Keratinocyte (primary cell): ENCODE results near the gene GTF2A1L. TPM values are rescaled to one million over a fixed set of nuclear protein-coding genes. Genes with fewer than 3 reads are reported as not detected.

Source experiments
- DNase-seq: peaks from one replicate; pipeline ENCODE4 v3.0.0-alpha.2; 2011; ENCODE audit warnings: low read depth, missing footprints, low spot score
- FAIRE-seq: peaks from 2 replicates; lab custom pipeline; 2011; peaks lifted over from hg19 to GRCh38; lab: Jason Lieb, UNC
- H2AFZ ChIP-seq: 2 replicates; pipeline ENCODE4 v1.6.0; 2012; ENCODE audit warnings: low read length, control low read depth, inconsistent platforms; ENCODE audit not compliant: control insufficient read depth
- H3K27ac ChIP-seq: 2 replicates; pipeline ENCODE4 v1.5.1; 2011; ENCODE audit warnings: low read length; ENCODE audit not compliant: control insufficient read depth, insufficient read depth
- H3K27me3 ChIP-seq: 3 replicates; pipeline ENCODE4 v1.6.0; 2011; ENCODE audit warnings: low read length; ENCODE audit not compliant: control insufficient read depth, insufficient read depth; ENCODE audit errors: extremely low read depth
- H3K36me3 ChIP-seq, 2 experiments: 2 replicates in 1 of 2; 3 replicates in 1 of 2; pipeline ENCODE4 v1.5.1; 2011; ENCODE audit warnings: low read length in 2 of 2, mild to moderate bottlenecking in 1 of 2; ENCODE audit not compliant: control insufficient read depth in 2 of 2, insufficient read depth in 2 of 2; ENCODE audit errors: extremely low read depth in 1 of 2
- H3K4me1 ChIP-seq: 3 replicates; pipeline ENCODE4 v1.5.1; 2011; ENCODE audit warnings: low read length; ENCODE audit not compliant: control insufficient read depth, insufficient read depth; ENCODE audit errors: extremely low read depth
- H3K4me2 ChIP-seq: 3 replicates; pipeline ENCODE4 v1.6.0; 2011; ENCODE audit warnings: low read depth, low read length; ENCODE audit not compliant: control insufficient read depth, insufficient read depth; ENCODE audit errors: extremely low read depth
- H3K4me3 ChIP-seq, 3 experiments: fragments of 200-600 bp in 1 of 3; sonication (generic) in 1 of 3; 2 replicates in 2 of 3; 3 replicates in 1 of 3; pipeline ENCODE4 v1.5.1; 2011 to 2016; ENCODE audit warnings: low read length in 3 of 3, mild to moderate bottlenecking in 3 of 3, control low read depth in 2 of 3, inconsistent platforms in 1 of 3, low read depth in 1 of 3, mixed read lengths in 1 of 3, mixed run types in 1 of 3, moderate library complexity in 1 of 3; ENCODE audit not compliant: control insufficient read depth in 2 of 3, insufficient read depth in 2 of 3; ENCODE audit errors: extremely low read depth in 1 of 3
- H3K79me2 ChIP-seq: 2 replicates; pipeline ENCODE4 v1.6.0; 2012; ENCODE audit warnings: low read length; ENCODE audit not compliant: control insufficient read depth, insufficient read depth
- H3K9ac ChIP-seq: 3 replicates; pipeline ENCODE4 v1.6.0; 2011; ENCODE audit warnings: low read length; ENCODE audit not compliant: control insufficient read depth, insufficient read depth; ENCODE audit errors: extremely low read depth
- H3K9me1 ChIP-seq: 3 replicates; pipeline ENCODE4 v1.6.0; 2011; ENCODE audit warnings: low read length; ENCODE audit not compliant: control insufficient read depth, insufficient read depth; ENCODE audit errors: extremely low read depth
- H3K9me3 ChIP-seq: 2 replicates; pipeline ENCODE4 v1.5.1; 2012; ENCODE audit warnings: low read depth, low read length; ENCODE audit not compliant: control insufficient read depth
- H4K20me1 ChIP-seq: 3 replicates; pipeline ENCODE4 v1.6.0; 2011; ENCODE audit warnings: low read length; ENCODE audit not compliant: control insufficient read depth, insufficient read depth; ENCODE audit errors: extremely low read depth
- CTCF ChIP-seq, 3 experiments: IDR thresholded peaks in 1 of 3; conservative IDR thresholded peaks in 1 of 3; optimal IDR thresholded peaks in 1 of 3; 2 replicates in 2 of 3; 3 replicates in 1 of 3; pipeline versions ENCODE3 to v1.5.1; 2011; ENCODE audit warnings: low read length in 3 of 3, mild to moderate bottlenecking in 3 of 3, moderate library complexity in 2 of 3, control low read depth in 1 of 3, inconsistent platforms in 1 of 3; ENCODE audit not compliant: insufficient read depth in 2 of 3; ENCODE audit errors: extremely low read depth in 1 of 3
- EZH2 ChIP-seq: IDR thresholded peaks from one replicate; pipeline ENCODE4 v1.6.1; 2012; ENCODE audit warnings: inconsistent platforms, mild to moderate bottlenecking, low read length, moderate library complexity
- dilution Hi-C: fragments of 300-500 bp; cut with MboI; formaldehyde crosslinking; loops from one replicate; pipeline ENCODE4 v1.7.0; 2020; ENCODE audit warnings: low sequenced_read_pairs; ENCODE audit not compliant: extremely low pct_ligation_motif_present
- polyA plus RNA-seq, 5 experiments: library from polyadenylated mRNA; depleted of rRNA in 3 of 5; stranded (reverse) in 3 of 5; stranded (forward) in 1 of 5; unstranded in 1 of 5; fragments of >200 nt; gene quantifications; 1 replicate in 1 of 5; 2 replicates in 3 of 5; 3 replicates in 1 of 5; pipeline versions ENCODE4 v1.2.1 to v1.2.3, GENCODE V29; 2011 to 2012; ENCODE audit warnings: missing spikeins in 2 of 5, low read depth in 1 of 5, low replicate concordance in 1 of 5

The GTF2A1L gene
- polyA plus RNA-seq, 1 donor (not counting 4 experiments of a cell fraction or from before 2014, with no cell fraction given): not detected

DNA sequence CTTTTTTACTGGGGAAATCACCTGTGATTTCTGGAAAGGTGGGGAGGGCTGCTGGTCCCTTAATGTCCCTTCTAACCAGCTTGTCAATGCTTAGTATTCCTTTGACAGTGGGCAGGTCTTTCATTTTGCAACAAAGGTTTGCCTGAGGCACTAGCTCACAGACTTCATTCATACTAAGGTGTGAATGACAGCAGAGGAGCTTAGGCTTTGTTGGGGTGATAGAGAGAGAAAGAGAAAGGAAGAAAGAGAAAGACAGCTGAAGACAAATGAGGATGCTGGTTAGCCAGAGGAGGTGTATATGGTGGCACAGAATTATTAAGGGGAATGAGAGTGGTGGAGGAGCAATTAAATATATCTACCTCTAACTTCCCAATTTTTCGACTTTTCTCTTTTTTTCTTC, 28.9 kb upstream of the GTF2A1L start:
- FAIRE-seq (no peak), DNase-seq (no peak)
- H3K4me3 ChIP-seq: no peak overlapping the region
- no peaks in the 10 kb centered on the region for H3K79me2 ChIP-seq
- TF ChIP-seq CTCF (optimal IDR thresholded peaks at IDR 0.05 in 1 of 3, IDR thresholded peaks at IDR 0.05 in 1 of 3, conservative IDR thresholded peaks at IDR 0.05 in 1 of 3; ENCODE audit: extremely low read depth in 1 of 3, insufficient read depth in 2 of 3, low read length in 3 of 3) (no peak), EZH2 (no peak)
- H3K36me3 ChIP-seq: no peaks in the 10 kb centered on the region
- H3K27ac ChIP-seq: no peak overlapping the region
- dilution Hi-C loops: no loop called here
- H3K9me3 ChIP-seq: no peaks in the 10 kb centered on the region
- H3K9me1 ChIP-seq: no peaks in the 10 kb centered on the region
- H4K20me1 ChIP-seq: no peaks in the 10 kb centered on the region
- H3K9ac ChIP-seq: no peak overlapping the region
- H3K4me1 ChIP-seq: no peaks in the 10 kb centered on the region
- H2AFZ ChIP-seq: no peak overlapping the region
- no peak overlapping the region for H3K4me2 ChIP-seq
- no peaks in the 10 kb centered on the region for H3K27me3 ChIP-seq

DNA sequence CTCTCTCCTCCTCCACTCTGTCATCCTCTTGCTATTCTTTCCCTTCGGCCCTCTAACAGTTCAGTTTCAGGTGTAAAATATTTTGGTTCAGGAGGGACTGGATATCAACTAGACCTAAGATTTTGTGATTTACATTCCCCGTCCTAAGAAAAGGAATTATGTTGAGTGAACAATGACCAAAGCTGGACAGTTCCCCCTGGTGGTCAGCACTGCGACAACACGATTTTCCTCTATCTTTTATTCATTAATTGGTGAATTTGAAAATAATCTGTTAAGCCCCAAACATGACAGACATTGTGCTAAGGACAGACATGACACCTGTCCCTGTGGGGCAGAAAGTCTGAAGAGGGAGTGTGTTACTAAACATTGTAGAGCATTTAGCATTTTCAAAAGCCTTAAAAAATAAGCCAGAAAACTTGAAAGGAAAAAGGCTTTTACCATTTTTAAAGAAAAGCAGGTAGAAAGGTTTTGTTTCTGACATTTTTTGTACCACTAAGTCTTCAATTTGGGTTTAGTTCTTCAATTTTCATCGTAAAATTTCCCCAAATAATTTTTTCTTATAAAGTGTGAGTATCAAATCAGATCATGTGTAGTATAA, 28.4 kb upstream of the GTF2A1L start:
- FAIRE-seq: peak; percentile 43
- dilution Hi-C loops: no loop called here
- H2AFZ ChIP-seq: no peak overlapping the region
- H4K20me1 ChIP-seq: no peaks in the 10 kb centered on the region
- no peak overlapping the region for H3K4me3 ChIP-seq
- no peak for TF ChIP-seq EZH2
- TF ChIP-seq CTCF (optimal IDR thresholded peaks at IDR 0.05 in 1 of 3, IDR thresholded peaks at IDR 0.05 in 1 of 3, conservative IDR thresholded peaks at IDR 0.05 in 1 of 3; ENCODE audit: extremely low read depth in 1 of 3, insufficient read depth in 2 of 3, low read length in 3 of 3): peak; percentile 48 to 69 (median 63)
- H3K36me3 ChIP-seq: no peaks in the 10 kb centered on the region
- no peaks in the 10 kb centered on the region for H3K4me1 ChIP-seq
- no peaks in the 10 kb centered on the region for H3K9me1 ChIP-seq
- H3K4me2 ChIP-seq: no peak overlapping the region
- H3K9me3 ChIP-seq: no peaks in the 10 kb centered on the region
- no peaks in the 10 kb centered on the region for H3K27me3 ChIP-seq
- DNase-seq: no peak
- H3K27ac ChIP-seq: no peak overlapping the region
- no peak overlapping the region for H3K9ac ChIP-seq
- H3K79me2 ChIP-seq: no peaks in the 10 kb centered on the region
